MM.1S (cell line): ENCODE results near the gene UNC13B.

Source experiments
- DNase-seq: peaks from one replicate; pipeline ENCODE4 v3.0.0-alpha.2; 2015
- H2AFZ ChIP-seq: fragments of 300-600 bp; sonication (generic); 2 replicates; pipeline ENCODE4 v1.6.0; 2016; ENCODE audit warnings: antibody characterized with exemption, low read length
- H3F3A ChIP-seq: fragments of 300-600 bp; sonication (generic); 2 replicates; pipeline ENCODE4 v1.6.1; 2016; ENCODE audit warnings: mild to moderate bottlenecking, antibody characterized with exemption, low read length, moderate library complexity, mixed read lengths; ENCODE audit not compliant: insufficient read depth
- H3K27ac ChIP-seq: fragments of 300-600 bp; sonication (generic); 2 replicates; pipeline ENCODE4 v1.5.1; 2016; ENCODE audit warnings: mild to moderate bottlenecking, low read length
- H3K27me3 ChIP-seq: fragments of 300-600 bp; sonication (generic); replicated peaks from 2 replicates; pipeline ENCODE4 v1.6.0; 2016; ENCODE audit warnings: low read length; ENCODE audit not compliant: insufficient read depth
- H3K36me3 ChIP-seq: fragments of 300-600 bp; sonication (generic); replicated peaks from 2 replicates; pipeline ENCODE4 v1.6.1; 2016; ENCODE audit warnings: mild to moderate bottlenecking, low read length, mixed read lengths; ENCODE audit not compliant: insufficient read depth
- H3K4me1 ChIP-seq: fragments of 300-600 bp; sonication (generic); 2 replicates; pipeline ENCODE4 v1.6.1; 2016; ENCODE audit warnings: low read length, mixed read lengths
- H3K4me2 ChIP-seq: fragments of 300-600 bp; sonication (generic); 2 replicates; pipeline ENCODE4 v1.6.0; 2016; ENCODE audit warnings: low read depth, low read length
- H3K4me3 ChIP-seq: fragments of 300-600 bp; sonication (generic); 2 replicates; pipeline ENCODE4 v1.5.1; 2016; ENCODE audit warnings: low read length, mixed read lengths
- H3K79me2 ChIP-seq: fragments of 300-600 bp; sonication (generic); 2 replicates; pipeline ENCODE4 v1.6.1; 2016; ENCODE audit warnings: mixed run types, low read length, mixed read lengths
- H3K9ac ChIP-seq: fragments of 300-600 bp; sonication (generic); 2 replicates; pipeline ENCODE4 v1.6.1; 2016; ENCODE audit warnings: low read length, mixed read lengths
- H3K9me2 ChIP-seq: fragments of 300-600 bp; sonication (generic); replicated peaks from 2 replicates; pipeline ENCODE4 v1.6.1; 2016; ENCODE audit warnings: mild to moderate bottlenecking, low read length, mixed read lengths; ENCODE audit not compliant: insufficient read depth
- H3K9me3 ChIP-seq: fragments of 300-600 bp; sonication (generic); replicated peaks from 2 replicates; pipeline ENCODE4 v1.6.1; 2016; ENCODE audit warnings: mild to moderate bottlenecking, low read length, mixed read lengths; ENCODE audit not compliant: insufficient read depth
- H4K20me1 ChIP-seq: fragments of 300-600 bp; sonication (generic); 2 replicates; pipeline ENCODE4 v1.6.1; 2016; ENCODE audit warnings: mild to moderate bottlenecking, low read length, moderate library complexity, mixed read lengths; ENCODE audit not compliant: insufficient read depth
- EZH2 ChIP-seq: fragments of 300-600 bp; sonication (generic); optimal IDR thresholded peaks from 2 replicates; pipeline ENCODE3; 2017; ENCODE audit warnings: low read depth, mild to moderate bottlenecking, antibody characterized with exemption, low read length, mixed read lengths
- EZH2phosphoT487 ChIP-seq: fragments of 300-600 bp; sonication (generic); IDR thresholded peaks from 2 replicates; pipeline ENCODE4 v1.6.1; 2018; ENCODE audit warnings: antibody characterized with exemption, low read length
- TF ChIP-seq, protein P1 (sequence below): fragments of 300-600 bp; sonication (generic); IDR thresholded peaks from 2 replicates; pipeline ENCODE4 v1.5.1; 2016; ENCODE audit warnings: antibody characterized with exemption, low read length, mixed read lengths

UNC13B gene

GRCh38 chr9:35432076-35432475 lies 270.3 kb downstream of the UNC13B start:
- no peak for TF ChIP-seq EZH2
- TF ChIP-seq EZH2phosphoT487 = no peak
- H3K9ac ChIP-seq = no peak overlapping the region
- no peak overlapping the region for H3K4me2 ChIP-seq
- no peaks in the 10 kb centered on the region for H3K27me3 ChIP-seq
- DNase-seq = no peak
- no peak overlapping the region for H3K27ac ChIP-seq
- H3K4me3 ChIP-seq = no peak overlapping the region
- H3K9me3 ChIP-seq = no peaks in the 10 kb centered on the region
- H2AFZ ChIP-seq = no peak overlapping the region
- H3F3A ChIP-seq = no peaks in the 10 kb centered on the region
- H4K20me1 ChIP-seq = no peaks in the 10 kb centered on the region
- H3K79me2 ChIP-seq = no peaks in the 10 kb centered on the region
- no peaks in the 10 kb centered on the region for H3K9me2 ChIP-seq
- H3K36me3 ChIP-seq = no peaks in the 10 kb centered on the region
- no peaks in the 10 kb centered on the region for H3K4me1 ChIP-seq

GRCh38 chr9:35436933-35437332 lies 275.1 kb downstream of the UNC13B start:
- H2AFZ ChIP-seq = no peak overlapping the region
- no peaks in the 10 kb centered on the region for H3K9me2 ChIP-seq
- no peak overlapping the region for H3K27ac ChIP-seq
- DNase-seq = no peak
- H3K9me3 ChIP-seq = no peaks in the 10 kb centered on the region
- H3K9ac ChIP-seq = no peak overlapping the region
- no peak overlapping the region for H3K4me3 ChIP-seq
- TF ChIP-seq, protein P1, sequence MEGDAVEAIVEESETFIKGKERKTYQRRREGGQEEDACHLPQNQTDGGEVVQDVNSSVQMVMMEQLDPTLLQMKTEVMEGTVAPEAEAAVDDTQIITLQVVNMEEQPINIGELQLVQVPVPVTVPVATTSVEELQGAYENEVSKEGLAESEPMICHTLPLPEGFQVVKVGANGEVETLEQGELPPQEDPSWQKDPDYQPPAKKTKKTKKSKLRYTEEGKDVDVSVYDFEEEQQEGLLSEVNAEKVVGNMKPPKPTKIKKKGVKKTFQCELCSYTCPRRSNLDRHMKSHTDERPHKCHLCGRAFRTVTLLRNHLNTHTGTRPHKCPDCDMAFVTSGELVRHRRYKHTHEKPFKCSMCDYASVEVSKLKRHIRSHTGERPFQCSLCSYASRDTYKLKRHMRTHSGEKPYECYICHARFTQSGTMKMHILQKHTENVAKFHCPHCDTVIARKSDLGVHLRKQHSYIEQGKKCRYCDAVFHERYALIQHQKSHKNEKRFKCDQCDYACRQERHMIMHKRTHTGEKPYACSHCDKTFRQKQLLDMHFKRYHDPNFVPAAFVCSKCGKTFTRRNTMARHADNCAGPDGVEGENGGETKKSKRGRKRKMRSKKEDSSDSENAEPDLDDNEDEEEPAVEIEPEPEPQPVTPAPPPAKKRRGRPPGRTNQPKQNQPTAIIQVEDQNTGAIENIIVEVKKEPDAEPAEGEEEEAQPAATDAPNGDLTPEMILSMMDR = no peak
- no peak for TF ChIP-seq EZH2phosphoT487
- TF ChIP-seq EZH2 = no peak
- no peaks in the 10 kb centered on the region for H3F3A ChIP-seq
- no peaks in the 10 kb centered on the region for H3K4me1 ChIP-seq
- no peaks in the 10 kb centered on the region for H3K36me3 ChIP-seq
- H3K79me2 ChIP-seq = no peaks in the 10 kb centered on the region
- no peaks in the 10 kb centered on the region for H3K27me3 ChIP-seq
- H3K4me2 ChIP-seq = no peak overlapping the region
- no peaks in the 10 kb centered on the region for H4K20me1 ChIP-seq

GRCh38 chr9:35446012-35446411 lies 284.2 kb downstream of the UNC13B start:
- no peaks in the 10 kb centered on the region for H3K36me3 ChIP-seq
- H3K4me1 ChIP-seq = no peaks in the 10 kb centered on the region
- H3K4me3 ChIP-seq = no peak overlapping the region
- H2AFZ ChIP-seq = no peak overlapping the region
- H3K79me2 ChIP-seq = no peaks in the 10 kb centered on the region
- H3K4me2 ChIP-seq = no peak overlapping the region
- no peak for TF ChIP-seq EZH2
- TF ChIP-seq, protein P1 = no peak
- TF ChIP-seq EZH2phosphoT487 = no peak
- no peaks in the 10 kb centered on the region for H4K20me1 ChIP-seq
- H3K27ac ChIP-seq = no peak overlapping the region
- H3K9me3 ChIP-seq = no peaks in the 10 kb centered on the region
- H3F3A ChIP-seq = no peaks in the 10 kb centered on the region
- DNase-seq = no peak
- H3K27me3 ChIP-seq = no peaks in the 10 kb centered on the region
- no peaks in the 10 kb centered on the region for H3K9me2 ChIP-seq
- H3K9ac ChIP-seq = no peak overlapping the region

GRCh38 chr9:35448496-35448895 lies 286.7 kb downstream of the UNC13B start:
- H3K4me1 ChIP-seq = no peaks in the 10 kb centered on the region
- no peaks in the 10 kb centered on the region for H3K9me3 ChIP-seq
- DNase-seq = no peak
- H3K79me2 ChIP-seq = no peaks in the 10 kb centered on the region
- no peak overlapping the region for H2AFZ ChIP-seq
- H3F3A ChIP-seq = no peaks in the 10 kb centered on the region
- no peaks in the 10 kb centered on the region for H3K9me2 ChIP-seq
- no peak overlapping the region for H3K9ac ChIP-seq
- H3K4me2 ChIP-seq = no peak overlapping the region
- H4K20me1 ChIP-seq = no peaks in the 10 kb centered on the region
- H3K27ac ChIP-seq = no peak overlapping the region
- H3K27me3 ChIP-seq = no peaks in the 10 kb centered on the region
- H3K4me3 ChIP-seq = no peak overlapping the region
- H3K36me3 ChIP-seq = no peaks in the 10 kb centered on the region
- TF ChIP-seq, protein P1 = no peak
- TF ChIP-seq EZH2phosphoT487 = no peak
- TF ChIP-seq EZH2 = no peak
